ENCODE data around the gene FAM53B. TPM values are rescaled to one million over a fixed set of nuclear protein-coding genes. Genes with fewer than 3 reads are reported as not detected.

FAM53B gene
- total RNA-seq, 2 experiments from 2014 or later = 30.1 to 30.9 TPM

DNA sequence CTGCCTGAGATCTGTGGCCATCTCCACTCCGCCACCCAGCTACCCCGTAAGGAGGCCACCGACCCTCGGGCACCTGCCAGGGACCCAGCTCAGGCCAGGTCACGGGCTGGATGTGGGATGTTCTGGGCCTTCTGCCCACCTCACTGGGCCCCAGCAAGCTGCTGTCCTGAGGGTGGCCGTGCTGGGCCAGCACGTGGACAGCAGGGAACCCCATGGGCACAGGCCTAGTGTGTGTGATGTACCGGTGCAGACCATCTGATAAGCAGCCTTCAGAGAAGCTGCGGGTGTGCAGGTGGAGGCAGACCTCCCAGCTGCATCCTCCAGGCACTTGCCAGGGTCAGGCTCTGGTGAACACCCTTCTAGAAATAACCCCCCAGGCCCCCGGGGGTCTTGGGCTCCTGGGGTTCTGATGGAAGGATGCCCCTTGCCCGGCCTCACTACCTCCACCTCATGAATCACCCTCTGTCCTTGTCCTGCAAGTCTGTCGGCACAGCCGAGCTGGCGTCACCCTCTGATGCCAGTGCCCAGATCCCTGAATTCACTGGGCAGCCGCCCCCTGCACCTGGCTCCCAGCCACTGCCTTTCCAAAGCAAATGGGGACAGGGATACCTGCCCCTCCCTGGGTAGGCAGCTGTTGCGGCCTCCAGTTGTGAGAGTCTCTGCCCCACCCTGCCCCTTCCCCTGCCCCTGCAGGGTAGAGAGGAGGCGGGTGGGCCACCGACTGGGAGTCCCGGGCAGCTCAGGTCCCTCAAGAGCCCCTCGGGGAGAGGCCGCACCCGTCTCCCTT, 139.8 kb downstream of the FAM53B start:
- no peaks in the 10 kb centered on the region for H3K36me3 Mint-ChIP-seq (ENCODE audit: low read depth)
- DNase-seq = no peak
- no peak overlapping the region for H3K4me3 Mint-ChIP-seq
- ChIA-PET CTCF (interaction anchor here (1.1 kb wide), 1 partner anchor 20 kb away, joined by 3 read pairs; no protein-coding TSS in a partner anchor), POLR2A (no interaction called here)
- H3K4me1 Mint-ChIP-seq = no peaks in the 10 kb centered on the region
- H3K9me3 Mint-ChIP-seq = no peaks in the 10 kb centered on the region
- no peak overlapping the region for H3K27ac Mint-ChIP-seq
- no peaks in the 10 kb centered on the region for H3K27me3 Mint-ChIP-seq

- Mint-ChIP-seq H3K4me1 (no peaks in the 10 kb centered on the region), H3K4me3 (no peak overlapping the region), H3K36me3 (ENCODE audit: low read depth) (no peaks in the 10 kb centered on the region), H3K27me3 (no peaks in the 10 kb centered on the region), H3K27ac (no peak overlapping the region), H3K9me3 (no peaks in the 10 kb centered on the region)
- ChIA-PET POLR2A (no interaction called here), CTCF (no interaction called here)
- no peak for DNase-seq
These were observed 140.6 kb downstream of the FAM53B start for GRCh38 chr10:124603376-124604213.

GRCh38 chr10:124602646-124603365, 141.4 kb downstream of the FAM53B start:
- Mint-ChIP-seq H3K4me3 (no peak overlapping the region), H3K4me1 (no peaks in the 10 kb centered on the region), H3K9me3 (no peaks in the 10 kb centered on the region), H3K27ac (no peak overlapping the region), H3K36me3 (ENCODE audit: low read depth) (no peaks in the 10 kb centered on the region), H3K27me3 (no peaks in the 10 kb centered on the region)
- DNase-seq = no peak
- ChIA-PET CTCF (no interaction called here), POLR2A (no interaction called here)

DNA sequence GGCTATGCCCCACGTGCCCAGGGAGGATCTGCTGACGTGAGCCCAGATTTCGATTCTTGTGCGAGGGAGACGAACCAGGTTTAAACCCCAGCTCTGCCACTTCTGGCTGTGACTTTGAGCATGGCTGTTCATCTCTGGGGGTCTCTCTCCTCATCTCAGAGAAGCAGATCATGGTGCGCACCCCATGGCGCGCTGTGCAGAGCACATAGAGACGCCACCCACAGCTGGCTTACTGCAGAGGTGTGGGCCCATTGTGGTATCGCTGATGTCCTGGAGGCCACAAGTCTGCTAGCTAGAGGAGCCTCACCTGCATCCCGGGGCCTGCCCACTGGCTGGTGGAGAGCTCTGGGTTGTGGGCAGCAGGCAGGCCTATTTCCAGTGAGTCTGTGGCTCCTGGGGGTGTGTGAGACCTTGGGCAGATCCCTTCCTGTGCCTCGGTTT, 142.0 kb downstream of the FAM53B start:
- DNase-seq = no peak
- POLR2A ChIA-PET = no interaction called here
- Mint-ChIP-seq H3K27me3 (no peaks in the 10 kb centered on the region), H3K27ac (no peak overlapping the region), H3K4me3 (no peak overlapping the region), H3K9me3 (no peaks in the 10 kb centered on the region), H3K36me3 (ENCODE audit: low read depth) (no peaks in the 10 kb centered on the region), H3K4me1 (no peaks in the 10 kb centered on the region)
- CTCF ChIA-PET = no interaction called here

GRCh38 chr10:124601431-124602120, 142.6 kb downstream of the FAM53B start:
- Mint-ChIP-seq H3K27me3 (no peaks in the 10 kb centered on the region), H3K4me1 (no peaks in the 10 kb centered on the region), H3K9me3 (no peaks in the 10 kb centered on the region), H3K4me3 (no peak overlapping the region), H3K27ac (no peak overlapping the region), H3K36me3 (ENCODE audit: low read depth) (no peaks in the 10 kb centered on the region)
- ChIA-PET POLR2A (no interaction called here), CTCF (interaction anchor here (1.3 kb wide), 1 partner anchor 140 kb away, joined by 3 read pairs; no protein-coding TSS in a partner anchor)
- DNase-seq = no peak

DNA sequence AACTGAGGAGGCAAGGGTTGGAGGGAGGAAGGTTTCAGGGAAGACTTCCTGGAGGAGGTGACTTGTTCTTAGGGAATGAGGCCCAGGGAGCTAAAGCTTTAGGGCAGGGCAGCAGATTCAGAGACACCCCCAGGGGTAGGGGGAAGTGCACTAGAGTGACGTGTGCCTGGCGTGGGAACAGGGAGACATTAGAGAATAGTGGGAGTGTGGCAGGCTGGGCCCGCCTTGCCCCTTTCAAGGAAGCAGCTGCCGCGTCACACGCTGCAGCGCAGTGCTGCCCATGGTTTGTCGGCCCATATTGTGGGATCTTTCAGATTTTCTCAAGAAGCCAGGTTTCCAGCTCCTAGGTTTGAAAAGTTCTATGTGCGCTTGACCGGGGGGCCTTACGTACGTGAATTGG, 143.2 kb downstream of the FAM53B start:
- ChIA-PET POLR2A (no interaction called here), CTCF (interaction anchor here (1.3 kb wide), 1 partner anchor 140 kb away, joined by 3 read pairs; no protein-coding TSS in a partner anchor)
- H3K4me1 Mint-ChIP-seq = no peaks in the 10 kb centered on the region
- DNase-seq = no peak
- H3K4me3 Mint-ChIP-seq = no peak overlapping the region
- no peak overlapping the region for H3K27ac Mint-ChIP-seq
- no peaks in the 10 kb centered on the region for H3K36me3 Mint-ChIP-seq (ENCODE audit: low read depth)
- H3K9me3 Mint-ChIP-seq = no peaks in the 10 kb centered on the region
- no peaks in the 10 kb centered on the region for H3K27me3 Mint-ChIP-seq

DNA sequence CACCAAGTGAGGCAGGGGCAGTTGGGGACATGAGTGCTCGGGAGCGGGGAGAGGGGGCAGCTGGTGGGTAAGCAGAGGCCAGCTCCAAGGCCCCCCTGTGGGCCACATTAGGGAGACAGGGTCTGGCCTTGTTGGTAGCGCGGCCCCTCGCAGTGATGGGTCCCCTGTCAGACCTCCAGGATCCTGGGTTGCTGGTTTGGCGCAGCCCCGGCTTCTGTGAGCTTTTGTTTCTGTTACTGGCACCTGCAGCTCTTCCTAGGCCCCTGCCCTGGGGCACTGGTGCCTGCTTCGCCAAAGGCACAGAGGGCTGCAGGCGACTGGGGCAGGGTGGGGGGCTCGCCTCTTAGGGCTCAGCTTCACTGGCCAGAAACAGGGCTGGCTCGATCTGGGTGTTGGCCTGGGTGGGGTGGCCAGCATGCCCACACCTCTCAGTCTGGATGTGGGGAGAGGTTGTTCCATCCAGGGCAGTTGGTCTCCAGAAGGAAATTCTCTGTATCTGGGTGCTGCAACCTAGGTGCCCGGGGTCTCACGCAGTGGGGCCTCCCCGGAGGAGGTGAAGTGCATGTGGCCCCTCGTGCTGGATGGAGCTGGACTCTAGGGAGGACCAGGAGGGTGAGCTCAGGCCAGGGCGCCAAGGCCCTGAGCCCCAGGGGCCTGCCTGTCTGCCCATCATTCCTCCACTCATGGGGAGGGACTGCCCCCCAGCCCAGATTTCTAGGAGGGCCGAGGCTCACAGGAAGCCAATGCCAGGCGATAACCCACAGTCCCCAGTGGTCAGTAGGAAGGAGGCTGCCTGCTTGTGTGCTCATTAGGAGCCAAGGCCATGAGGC, 143.9 kb downstream of the FAM53B start:
- Mint-ChIP-seq H3K9me3 (no peaks in the 10 kb centered on the region), H3K36me3 (ENCODE audit: low read depth) (no peaks in the 10 kb centered on the region), H3K27me3 (no peaks in the 10 kb centered on the region), H3K4me3 (no peak overlapping the region), H3K4me1 (peaks cover 2% of the 10 kb centered on the region), H3K27ac (no peak overlapping the region)
- POLR2A ChIA-PET = no interaction called here
- no peak for DNase-seq
- CTCF ChIA-PET = interaction anchor here (1.3 kb wide), 1 partner anchor 141 kb away, joined by 3 read pairs; no protein-coding TSS in a partner anchor

- Mint-ChIP-seq H3K36me3 (ENCODE audit: low read depth) (no peaks in the 10 kb centered on the region), H3K4me1 (peaks cover 2% of the 10 kb centered on the region), H3K27ac (no peak overlapping the region), H3K27me3 (no peaks in the 10 kb centered on the region), H3K9me3 (no peaks in the 10 kb centered on the region), H3K4me3 (no peak overlapping the region)
- ChIA-PET CTCF (interaction anchor here (0.6 kb wide), 1 partner anchor 19 kb away, joined by 5 read pairs; no protein-coding TSS in a partner anchor), POLR2A (no interaction called here)
- no peak for DNase-seq
These were observed 144.6 kb downstream of the FAM53B start for GRCh38 chr10:124599588-124600050.

DNA sequence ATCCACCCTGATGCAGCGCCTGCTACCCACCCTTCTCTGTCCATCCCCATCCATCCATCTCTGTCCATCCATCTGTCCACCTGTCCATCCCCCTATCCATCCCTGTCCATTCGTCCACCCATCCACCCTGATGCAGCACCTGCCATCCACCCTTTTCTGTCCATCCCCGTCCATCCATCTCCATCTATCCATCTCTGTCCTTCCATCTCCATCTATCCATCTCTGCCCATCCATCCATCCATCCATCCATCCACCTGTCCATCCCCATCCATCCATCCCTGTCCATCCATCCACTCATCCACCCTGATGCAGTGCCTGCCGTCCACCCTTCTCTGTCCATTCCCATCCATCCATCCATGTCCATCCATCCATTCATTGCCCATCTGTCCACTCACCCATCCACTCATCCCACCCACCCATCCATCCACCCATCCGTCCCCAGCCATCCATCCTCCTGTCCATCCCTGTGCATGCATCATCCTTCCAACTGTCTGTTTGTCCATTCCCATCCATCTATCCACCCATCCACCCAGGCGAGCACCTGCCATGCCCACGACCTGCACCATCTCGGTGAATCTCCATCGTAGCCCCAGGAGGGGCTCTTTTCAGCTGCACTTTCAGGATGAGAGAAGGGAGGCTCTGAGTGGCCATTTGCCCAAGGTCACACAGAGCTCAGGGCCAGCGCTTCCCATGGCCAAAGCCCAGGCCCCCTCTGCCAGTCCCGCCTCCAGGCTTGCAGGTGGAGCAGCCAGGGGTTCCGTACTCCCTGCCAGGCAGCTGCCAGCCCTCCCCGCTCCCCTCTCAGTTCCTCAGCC, 145.2 kb downstream of the FAM53B start:
- no peak overlapping the region for H3K4me3 Mint-ChIP-seq
- ChIA-PET CTCF (interaction anchor here (0.6 kb wide), 1 partner anchor 19 kb away, joined by 5 read pairs; no protein-coding TSS in a partner anchor), POLR2A (no interaction called here)
- H3K27me3 Mint-ChIP-seq = no peaks in the 10 kb centered on the region
- no peaks in the 10 kb centered on the region for H3K36me3 Mint-ChIP-seq (ENCODE audit: low read depth)
- H3K27ac Mint-ChIP-seq = no peak overlapping the region
- peaks cover 2% of the 10 kb centered on the region for H3K4me1 Mint-ChIP-seq
- DNase-seq = no peak
- no peaks in the 10 kb centered on the region for H3K9me3 Mint-ChIP-seq

DNA sequence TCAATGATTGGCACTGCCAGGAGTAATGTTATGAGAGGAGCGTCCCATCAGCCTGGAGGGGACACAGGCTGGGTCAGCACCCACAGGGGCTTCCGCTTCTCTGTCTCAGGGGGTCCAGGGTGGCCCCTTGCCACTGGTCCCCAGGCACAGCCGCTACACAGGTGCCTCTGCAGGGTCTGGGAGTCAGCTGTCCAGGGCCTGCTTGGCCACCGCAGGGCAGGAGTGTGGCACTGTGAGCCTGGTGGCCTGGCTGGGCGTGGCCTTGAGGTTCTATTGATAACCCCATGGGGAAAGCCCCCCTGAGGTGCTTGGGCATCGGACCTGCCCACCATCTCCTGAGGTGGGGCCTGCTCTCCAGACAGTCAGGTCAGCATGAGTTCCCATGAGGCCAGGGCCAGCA, 146.0 kb downstream of the FAM53B start:
- no peaks in the 10 kb centered on the region for H3K9me3 Mint-ChIP-seq
- DNase-seq = no peak
- peaks cover 2% of the 10 kb centered on the region for H3K4me1 Mint-ChIP-seq
- no peaks in the 10 kb centered on the region for H3K27me3 Mint-ChIP-seq
- H3K27ac Mint-ChIP-seq = no peak overlapping the region
- ChIA-PET POLR2A (no interaction called here), CTCF (no interaction called here)
- no peaks in the 10 kb centered on the region for H3K36me3 Mint-ChIP-seq (ENCODE audit: low read depth)
- no peak overlapping the region for H3K4me3 Mint-ChIP-seq

DNA sequence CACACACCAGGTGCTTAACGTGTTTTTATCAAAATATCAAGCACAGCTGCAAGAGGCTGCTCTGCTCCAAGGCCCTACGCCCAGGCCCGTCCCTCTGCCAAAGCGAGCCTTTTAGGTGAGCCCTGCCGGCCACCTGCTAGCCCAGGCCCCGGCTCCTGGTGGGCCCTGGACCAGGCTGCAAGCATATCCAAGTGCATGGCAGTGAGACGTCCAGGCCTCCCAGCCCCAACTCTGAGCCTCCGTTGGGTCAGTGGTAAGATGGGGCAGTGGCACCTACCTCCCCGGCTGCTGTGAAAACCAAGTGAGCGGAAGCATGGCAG, 146.4 kb downstream of the FAM53B start:
- Mint-ChIP-seq H3K4me3 (no peak overlapping the region), H3K27ac (no peak overlapping the region), H3K36me3 (ENCODE audit: low read depth) (no peaks in the 10 kb centered on the region), H3K9me3 (no peaks in the 10 kb centered on the region), H3K4me1 (peaks cover 2% of the 10 kb centered on the region), H3K27me3 (no peaks in the 10 kb centered on the region)
- CTCF ChIA-PET = no interaction called here
- POLR2A ChIA-PET = no interaction called here
- DNase-seq = no peak
